Measurements from ENCODE around the gene ISYNA1. TPM values are rescaled to one million over a fixed set of nuclear protein-coding genes. Genes with fewer than 3 reads are reported as not detected.

Gene ISYNA1
- polyA plus RNA-seq, 3 donors: 3.7 TPM; not detected in 2

- no peak for DNase-seq
- H3K27me3 ChIP-seq (ENCODE audit: control insufficient read depth in 2 of 2, insufficient read depth in 2 of 2, low read length in 2 of 2): no peaks in the 10 kb centered on the region
- peaks cover 13 to 45% of the 10 kb centered on the region in 2 donors for H3K36me3 ChIP-seq (replicated peaks in 1 of 2; ENCODE audit: control insufficient read depth in 1 of 2, insufficient read depth in 2 of 2, low read length in 2 of 2)
- H3K9me3 ChIP-seq (replicated peaks in 1 of 2; ENCODE audit: control insufficient read depth in 1 of 2, insufficient read depth in 1 of 2, low read length in 2 of 2): no peaks in the 10 kb centered on the region
- peaks cover 94% of the 10 kb centered on the region for H3K79me2 ChIP-seq (ENCODE audit: insufficient read depth, low read length)
- H3K4me3 ChIP-seq (replicated peaks in 1 of 3; ENCODE audit: low read depth in 2 of 3, low read length in 3 of 3): no peak overlapping the region
- intact Hi-C loops (cut with micrococcal nuclease): loop anchor here in 1 of 2 donors (5.0 kb wide), 1 partner anchor 33 kb away; no protein-coding TSS in a partner anchor
- H3K27ac ChIP-seq (ENCODE audit: low read depth in 1 of 2, low read length in 2 of 2): peak overlapping the region in 1 of 2 donors; percentile 16
- Mint-ChIP-seq H3K9me3 (no peaks in the 10 kb centered on the region), H3K36me3 (peaks cover 41 to 50% of the 10 kb centered on the region in 2 donors), H3K4me1 (peaks cover 56% of the 10 kb centered on the region), H3K27me3 (ENCODE audit: low read depth in 3 of 3) (peaks cover 0 to 3% (median 0%) of the 10 kb centered on the region in 3 donors), H3K27ac (peak overlapping the region in 3 of 7 donors; percentile 28 to 48 (median 43)), H3K4me3 (no peak overlapping the region)
- H2AFZ ChIP-seq (ENCODE audit: insufficient read depth, low read depth, low read length, poor library complexity, severe bottlenecking): no peak overlapping the region
- H4K20me1 ChIP-seq (ENCODE audit: insufficient read depth, low read length): peaks cover 92% of the 10 kb centered on the region
- no peak for TF ChIP-seq CTCF (IDR thresholded peaks at IDR 0.05)
- no peak overlapping the region for H3K4me2 ChIP-seq (replicated peaks; ENCODE audit: extremely low read depth, low read length, poor library complexity, severe bottlenecking)
- no peak overlapping the region for H3K9ac ChIP-seq (ENCODE audit: insufficient read depth, low read length, poor library complexity, severe bottlenecking)
- H3K4me1 ChIP-seq (ENCODE audit: control insufficient read depth in 1 of 2, insufficient read depth in 2 of 2, low read length in 2 of 2): peaks cover 43 to 65% of the 10 kb centered on the region in 2 donors
- 80% methylated on average over 9 of the region's 13 CpGs for WGBS (ENCODE audit: insufficient coverage)
These were observed 36.5 kb upstream of the ISYNA1 start for GRCh38 chr19:18474366-18474887.

GRCh38 chr19:18473706-18474087, 35.8 kb upstream of the ISYNA1 start:
- H3K4me1 Mint-ChIP-seq: peaks cover 52% of the 10 kb centered on the region
- H4K20me1 ChIP-seq (ENCODE audit: insufficient read depth, low read length): peaks cover 99% of the 10 kb centered on the region

More at GRCh38 chr19:18473706-18474087, 35.8 kb upstream of the ISYNA1 start:
- no peak for TF ChIP-seq CTCF (IDR thresholded peaks at IDR 0.05)
- intact Hi-C loops (cut with micrococcal nuclease): loop anchor here in 1 of 2 donors (5.0 kb wide), 1 partner anchor 34 kb away; no protein-coding TSS in a partner anchor
- WGBS (ENCODE audit: insufficient coverage): 96% methylated on average over 8 of the region's 8 CpGs
- Histone ChIP-seq H3K4me3 (replicated peaks in 1 of 3; ENCODE audit: low read depth in 2 of 3, low read length in 3 of 3) (no peak overlapping the region), H2AFZ (ENCODE audit: insufficient read depth, low read depth, low read length, poor library complexity, severe bottlenecking) (no peak overlapping the region), H3K4me2 (replicated peaks; ENCODE audit: extremely low read depth, low read length, poor library complexity, severe bottlenecking) (no peak overlapping the region), H3K36me3 (replicated peaks in 1 of 2; ENCODE audit: control insufficient read depth in 1 of 2, insufficient read depth in 2 of 2, low read length in 2 of 2) (peaks cover 13 to 48% of the 10 kb centered on the region in 2 donors), H3K9ac (ENCODE audit: insufficient read depth, low read length, poor library complexity, severe bottlenecking) (no peak overlapping the region), H3K79me2 (ENCODE audit: insufficient read depth, low read length) (peaks cover 95% of the 10 kb centered on the region), H3K27ac (ENCODE audit: low read depth in 1 of 2, low read length in 2 of 2) (peak overlapping the region in 1 of 2 donors; percentile 16), H3K9me3 (replicated peaks in 1 of 2; ENCODE audit: control insufficient read depth in 1 of 2, insufficient read depth in 1 of 2, low read length in 2 of 2) (no peaks in the 10 kb centered on the region), H3K4me1 (ENCODE audit: control insufficient read depth in 1 of 2, insufficient read depth in 2 of 2, low read length in 2 of 2) (peaks cover 36 to 58% of the 10 kb centered on the region in 2 donors), H3K27me3 (ENCODE audit: control insufficient read depth in 2 of 2, insufficient read depth in 2 of 2, low read length in 2 of 2) (no peaks in the 10 kb centered on the region)
- Mint-ChIP-seq H3K27ac (peak overlapping the region in 2 of 7 donors; percentile 33 to 61), H3K27me3 (ENCODE audit: low read depth in 3 of 3) (peaks cover 0 to 3% (median 0%) of the 10 kb centered on the region in 3 donors), H3K9me3 (no peaks in the 10 kb centered on the region), H3K36me3 (peaks cover 43 to 55% of the 10 kb centered on the region in 2 donors), H3K4me3 (no peak overlapping the region)
- no peak for DNase-seq
